ENCODE results near the gene C17orf75. TPM values are rescaled to one million over a fixed set of nuclear protein-coding genes. Genes with fewer than 3 reads are reported as not detected.

Gene C17orf75
- total RNA-seq, 8 experiments from 2014 or later = 12.3 to 41.5 (median 35.2) TPM

GRCh38 chr17:32278815-32279214 is 63.2 kb downstream of the C17orf75 start:
- Histone ChIP-seq H3K27ac (peak overlapping the region in 1 of 2 donors; percentile 67), H3K4me1 (replicated peaks in 1 of 2) (peaks cover 72 to 77% of the 10 kb centered on the region in 2 donors), H3K4me3 (no peak overlapping the region)
- no peak for ATAC-seq (replicated peaks in 6 of 8)
- in situ Hi-C loops (cut with MboI; ENCODE audit: low pct_unique_long_range_greater_than_20kb in 2 of 9, low sequenced_read_pairs in 9 of 9, unreplicated experiment in 9 of 9) = no loop called here
- WGBS, 10 experiments = 60 to 100% (median 90%) methylated on average over 1 to 2 of the region's 2 CpGs; no CpG with 5 or more reads in 4 of the 10 experiments

Other genes with a start within 250 kb of the C17orf75 start
- gene RHOT1, start 199.7 kb downstream of the C17orf75 start, total RNA-seq = 10 to 100 TPM; 21.3 to 64.4 (median 52.9) TPM
- gene RHBDL3, start 76.3 kb downstream of the C17orf75 start, total RNA-seq = 100 to 1,000 TPM in 1 of 8 experiments, 10 to 100 TPM in 5, 1 to 10 TPM in 2; 3.2 to 142 (median 19.9) TPM
- gene ZNF207, start 8.0 kb upstream of the C17orf75 start, total RNA-seq = 100 to 1,000 TPM in 7 of 8 experiments, 10 to 100 TPM in 1; 83.6 to 304 (median 143) TPM
- 10 to 100 TPM; 28.6 to 96.2 (median 59.2) TPM for gene PSMD11, start 102.3 kb upstream of the C17orf75 start, total RNA-seq
- 10 to 100 TPM in 5 of 8 experiments, 1 to 10 TPM in 3; 1.3 to 64.0 (median 41.4) TPM for gene CDK5R1, start 144.8 kb upstream of the C17orf75 start, total RNA-seq

All from motor neuron (in vitro differentiated cells).